K562 (cell line): ENCODE results near the gene CSNK1G1. TPM values are rescaled to one million over a fixed set of nuclear protein-coding genes. Genes with fewer than 3 reads are reported as not detected.

Experiments used
- KDM5B ChIP-seq: fragments of 200-600 bp; sonication (generic); IDR thresholded peaks from 2 replicates; pipeline ENCODE4 v1.6.1; 2012; ENCODE audit warnings: low read depth, mild to moderate bottlenecking, moderate library complexity, low read length, control low read depth, inconsistent platforms; ENCODE audit not compliant: insufficient replicate concordance
- polyA plus RNA-seq, 8 experiments: library from polyadenylated mRNA; depleted of rRNA in 4 of 8; stranded (reverse) in 5 of 8; unstranded in 3 of 8; fragments of >200 nt; fragmentation: Nextera tagmentation in 2 of 8; fragmentation: Illumina TruSeq in 1 of 8; extraction: Ambion mirVana in 2 of 8; extraction: Trizol in 1 of 8; gene quantifications; 2 replicates each; pipeline versions ENCODE4 v1.2.1 to v1.2.3, GENCODE V29; 2011 to 2014; ENCODE audit warnings: inconsistent platforms in 1 of 8, missing spikeins in 1 of 8
- total RNA-seq, 7 experiments: library from RNA; depleted of rRNA in 6 of 7; stranded (reverse); fragments of >200 nt in 6 of 7; fragmentation: Illumina TruSeq in 2 of 7; extraction: Trizol in 2 of 7; gene quantifications; 2 replicates each; pipeline versions ENCODE4 v1.2.1 to v1.2.3, GENCODE V29; 2011 to 2021; ENCODE audit warnings: low replicate concordance in 1 of 7
- TF ChIP-seq, protein P1 (sequence below): fragments of 200-600 bp; sonication (generic); IDR thresholded peaks from one replicate; pipeline ENCODE4 v1.6.1; 2012; ENCODE audit warnings: mild to moderate bottlenecking, low read depth, low read length, inconsistent platforms

The CSNK1G1 gene
- total and polyA plus RNA-seq, 9 of the 15 experiments (the other 6 are each of a cell fraction or from before 2014, with no cell fraction given) = 4.5 to 18.5 (median 9.5) TPM

DNA sequence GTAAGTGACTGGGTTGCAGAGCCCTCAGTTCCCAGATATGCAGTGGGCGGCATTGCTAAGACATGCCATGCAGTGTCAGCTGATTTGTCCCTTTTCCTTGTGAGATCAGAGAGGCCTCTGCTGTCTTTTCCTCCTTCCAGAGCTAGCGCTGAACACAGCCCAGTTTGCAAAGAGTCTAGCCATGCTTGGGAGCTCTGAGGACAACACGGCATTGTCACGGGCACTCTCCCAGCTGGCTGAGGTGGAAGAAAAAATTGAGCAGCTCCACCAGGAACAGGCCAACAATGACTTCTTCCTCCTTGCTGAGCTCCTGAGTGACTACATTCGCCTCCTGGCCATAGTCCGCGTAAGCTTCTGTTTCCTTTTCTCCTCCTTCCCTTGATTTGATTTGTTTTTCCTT is 224.4 kb downstream of the CSNK1G1 start (continued):
- TF ChIP-seq, protein P1, sequence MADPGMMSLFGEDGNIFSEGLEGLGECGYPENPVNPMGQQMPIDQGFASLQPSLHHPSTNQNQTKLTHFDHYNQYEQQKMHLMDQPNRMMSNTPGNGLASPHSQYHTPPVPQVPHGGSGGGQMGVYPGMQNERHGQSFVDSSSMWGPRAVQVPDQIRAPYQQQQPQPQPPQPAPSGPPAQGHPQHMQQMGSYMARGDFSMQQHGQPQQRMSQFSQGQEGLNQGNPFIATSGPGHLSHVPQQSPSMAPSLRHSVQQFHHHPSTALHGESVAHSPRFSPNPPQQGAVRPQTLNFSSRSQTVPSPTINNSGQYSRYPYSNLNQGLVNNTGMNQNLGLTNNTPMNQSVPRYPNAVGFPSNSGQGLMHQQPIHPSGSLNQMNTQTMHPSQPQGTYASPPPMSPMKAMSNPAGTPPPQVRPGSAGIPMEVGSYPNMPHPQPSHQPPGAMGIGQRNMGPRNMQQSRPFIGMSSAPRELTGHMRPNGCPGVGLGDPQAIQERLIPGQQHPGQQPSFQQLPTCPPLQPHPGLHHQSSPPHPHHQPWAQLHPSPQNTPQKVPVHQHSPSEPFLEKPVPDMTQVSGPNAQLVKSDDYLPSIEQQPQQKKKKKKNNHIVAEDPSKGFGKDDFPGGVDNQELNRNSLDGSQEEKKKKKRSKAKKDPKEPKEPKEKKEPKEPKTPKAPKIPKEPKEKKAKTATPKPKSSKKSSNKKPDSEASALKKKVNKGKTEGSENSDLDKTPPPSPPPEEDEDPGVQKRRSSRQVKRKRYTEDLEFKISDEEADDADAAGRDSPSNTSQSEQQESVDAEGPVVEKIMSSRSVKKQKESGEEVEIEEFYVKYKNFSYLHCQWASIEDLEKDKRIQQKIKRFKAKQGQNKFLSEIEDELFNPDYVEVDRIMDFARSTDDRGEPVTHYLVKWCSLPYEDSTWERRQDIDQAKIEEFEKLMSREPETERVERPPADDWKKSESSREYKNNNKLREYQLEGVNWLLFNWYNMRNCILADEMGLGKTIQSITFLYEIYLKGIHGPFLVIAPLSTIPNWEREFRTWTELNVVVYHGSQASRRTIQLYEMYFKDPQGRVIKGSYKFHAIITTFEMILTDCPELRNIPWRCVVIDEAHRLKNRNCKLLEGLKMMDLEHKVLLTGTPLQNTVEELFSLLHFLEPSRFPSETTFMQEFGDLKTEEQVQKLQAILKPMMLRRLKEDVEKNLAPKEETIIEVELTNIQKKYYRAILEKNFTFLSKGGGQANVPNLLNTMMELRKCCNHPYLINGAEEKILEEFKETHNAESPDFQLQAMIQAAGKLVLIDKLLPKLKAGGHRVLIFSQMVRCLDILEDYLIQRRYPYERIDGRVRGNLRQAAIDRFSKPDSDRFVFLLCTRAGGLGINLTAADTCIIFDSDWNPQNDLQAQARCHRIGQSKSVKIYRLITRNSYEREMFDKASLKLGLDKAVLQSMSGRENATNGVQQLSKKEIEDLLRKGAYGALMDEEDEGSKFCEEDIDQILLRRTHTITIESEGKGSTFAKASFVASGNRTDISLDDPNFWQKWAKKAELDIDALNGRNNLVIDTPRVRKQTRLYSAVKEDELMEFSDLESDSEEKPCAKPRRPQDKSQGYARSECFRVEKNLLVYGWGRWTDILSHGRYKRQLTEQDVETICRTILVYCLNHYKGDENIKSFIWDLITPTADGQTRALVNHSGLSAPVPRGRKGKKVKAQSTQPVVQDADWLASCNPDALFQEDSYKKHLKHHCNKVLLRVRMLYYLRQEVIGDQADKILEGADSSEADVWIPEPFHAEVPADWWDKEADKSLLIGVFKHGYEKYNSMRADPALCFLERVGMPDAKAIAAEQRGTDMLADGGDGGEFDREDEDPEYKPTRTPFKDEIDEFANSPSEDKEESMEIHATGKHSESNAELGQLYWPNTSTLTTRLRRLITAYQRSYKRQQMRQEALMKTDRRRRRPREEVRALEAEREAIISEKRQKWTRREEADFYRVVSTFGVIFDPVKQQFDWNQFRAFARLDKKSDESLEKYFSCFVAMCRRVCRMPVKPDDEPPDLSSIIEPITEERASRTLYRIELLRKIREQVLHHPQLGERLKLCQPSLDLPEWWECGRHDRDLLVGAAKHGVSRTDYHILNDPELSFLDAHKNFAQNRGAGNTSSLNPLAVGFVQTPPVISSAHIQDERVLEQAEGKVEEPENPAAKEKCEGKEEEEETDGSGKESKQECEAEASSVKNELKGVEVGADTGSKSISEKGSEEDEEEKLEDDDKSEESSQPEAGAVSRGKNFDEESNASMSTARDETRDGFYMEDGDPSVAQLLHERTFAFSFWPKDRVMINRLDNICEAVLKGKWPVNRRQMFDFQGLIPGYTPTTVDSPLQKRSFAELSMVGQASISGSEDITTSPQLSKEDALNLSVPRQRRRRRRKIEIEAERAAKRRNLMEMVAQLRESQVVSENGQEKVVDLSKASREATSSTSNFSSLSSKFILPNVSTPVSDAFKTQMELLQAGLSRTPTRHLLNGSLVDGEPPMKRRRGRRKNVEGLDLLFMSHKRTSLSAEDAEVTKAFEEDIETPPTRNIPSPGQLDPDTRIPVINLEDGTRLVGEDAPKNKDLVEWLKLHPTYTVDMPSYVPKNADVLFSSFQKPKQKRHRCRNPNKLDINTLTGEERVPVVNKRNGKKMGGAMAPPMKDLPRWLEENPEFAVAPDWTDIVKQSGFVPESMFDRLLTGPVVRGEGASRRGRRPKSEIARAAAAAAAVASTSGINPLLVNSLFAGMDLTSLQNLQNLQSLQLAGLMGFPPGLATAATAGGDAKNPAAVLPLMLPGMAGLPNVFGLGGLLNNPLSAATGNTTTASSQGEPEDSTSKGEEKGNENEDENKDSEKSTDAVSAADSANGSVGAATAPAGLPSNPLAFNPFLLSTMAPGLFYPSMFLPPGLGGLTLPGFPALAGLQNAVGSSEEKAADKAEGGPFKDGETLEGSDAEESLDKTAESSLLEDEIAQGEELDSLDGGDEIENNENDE = no peak
- TF ChIP-seq KDM5B = no peak
